Smooth muscle cell (in vitro differentiated cells): ENCODE measurements around the gene EIF4ENIF1. TPM values are rescaled to one million over a fixed set of nuclear protein-coding genes. Genes with fewer than 3 reads are reported as not detected.
A peak's percentile ranks its signal among the peaks of the same experiment; 100 is the strongest.
"Not testable (repeated sequence)": the region's sequence is repeated elsewhere in the genome, so short reads cannot be mapped to it uniquely, and the experiment has no call there.

Source experiments
- DNase-seq: peaks from one replicate; lab custom pipeline; 2025; ENCODE audit not compliant: unreplicated experiment; lab: John Stamatoyannopoulos, UW
- H2AFZ ChIP-seq: fragments of 200-600 bp; sonication (generic); 2 replicates; pipeline ENCODE4 v1.6.0; 2016; ENCODE audit warnings: antibody characterized with exemption, low read depth, mild to moderate bottlenecking
- H3F3A ChIP-seq: fragments of 200-600 bp; sonication (generic); 2 replicates; pipeline ENCODE4 v1.6.0; 2017; ENCODE audit warnings: antibody characterized with exemption, low read depth
- H3K27ac ChIP-seq: fragments of 200-600 bp; sonication (generic); 2 replicates; pipeline ENCODE4 v1.5.1; 2016; ENCODE audit warnings: low read depth, mild to moderate bottlenecking
- H3K27me3 ChIP-seq: fragments of 200-600 bp; sonication (generic); 2 replicates; pipeline ENCODE4 v1.6.1; 2016; ENCODE audit warnings: low read depth, mild to moderate bottlenecking
- H3K36me3 ChIP-seq: fragments of 200-600 bp; sonication (generic); 2 replicates; pipeline ENCODE4 v1.5.1; 2016; ENCODE audit warnings: low read depth
- H3K4me1 ChIP-seq: fragments of 200-600 bp; sonication (generic); 2 replicates; pipeline ENCODE4 v1.5.1; 2016; ENCODE audit warnings: low read depth
- H3K4me2 ChIP-seq: fragments of 200-600 bp; sonication (generic); 2 replicates; pipeline ENCODE4 v1.6.0; 2016; ENCODE audit warnings: mild to moderate bottlenecking
- H3K4me3 ChIP-seq: fragments of 200-600 bp; sonication (generic); 2 replicates; pipeline ENCODE4 v1.5.1; 2016; ENCODE audit warnings: mild to moderate bottlenecking
- H3K79me2 ChIP-seq: fragments of 200-600 bp; sonication (generic); 2 replicates; pipeline ENCODE4 v1.6.0; 2016; ENCODE audit warnings: low read depth, mild to moderate bottlenecking
- H3K9ac ChIP-seq: fragments of 200-600 bp; sonication (generic); 2 replicates; pipeline ENCODE4 v1.6.0; 2016; ENCODE audit warnings: low read depth
- H3K9me3 ChIP-seq: fragments of 200-600 bp; sonication (generic); replicated peaks from 2 replicates; pipeline ENCODE4 v1.5.1; 2016; ENCODE audit warnings: low read depth
- H4K20me1 ChIP-seq: fragments of 200-600 bp; sonication (generic); 2 replicates; pipeline ENCODE4 v1.6.0; 2016; ENCODE audit warnings: low read depth
- CTCF ChIP-seq: fragments of 200-600 bp; sonication (generic); IDR thresholded peaks from 2 replicates; pipeline ENCODE4 v1.5.1; 2017; ENCODE audit warnings: borderline replicate concordance, mild to moderate bottlenecking, antibody characterized with exemption; ENCODE audit not compliant: insufficient read depth, poor library complexity, severe bottlenecking
- WGBS: methylation state at CpG from one replicate; pipeline ENCODE4 v1.1.7; 2016; ENCODE audit warnings: low lambda C conversion rate; 5-methylcytosine and 5-hydroxymethylcytosine counted together
- polyA plus RNA-seq: library from polyadenylated mRNA; unstranded; fragments of >200 nt; fragmentation: Nextera tagmentation; extraction: Ambion mirVana; gene quantifications from 2 replicates; pipeline ENCODE4 v1.2.1, GENCODE V29; 2016
- total RNA-seq: library from RNA; depleted of rRNA; stranded (reverse); fragments of >200 nt; gene quantifications from 2 replicates; pipeline ENCODE4 v1.2.3, GENCODE V29; 2014

EIF4ENIF1 gene
- total and polyA plus RNA-seq, 2 experiments from 2014 or later = 11.6 to 15.5 TPM

DNA sequence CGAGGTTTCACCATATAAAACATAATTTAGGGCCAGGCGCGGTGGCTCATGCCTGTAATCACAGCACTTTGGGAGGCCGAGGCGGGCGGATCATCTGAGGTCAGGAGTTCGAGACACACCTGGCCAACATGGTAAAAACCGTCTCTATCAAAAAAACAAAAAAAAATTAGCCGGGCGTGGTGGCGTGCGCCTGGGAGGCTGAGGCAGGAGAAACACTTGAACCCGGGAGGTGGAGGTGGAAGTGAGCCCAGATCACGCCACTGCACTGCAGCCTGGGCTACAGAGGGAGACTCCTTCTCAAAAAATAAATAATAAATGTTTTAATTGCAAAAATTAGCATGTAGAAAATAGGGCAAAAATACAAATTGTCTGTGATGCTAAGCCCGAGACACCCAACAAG is 5.7 kb upstream of the EIF4ENIF1 start:
- no peak for DNase-seq
- peaks cover 15% of the 10 kb centered on the region for H3F3A ChIP-seq
- no peaks in the 10 kb centered on the region for H4K20me1 ChIP-seq
- peak overlapping the region; percentile 86 for H3K4me2 ChIP-seq
- H2AFZ ChIP-seq = peak overlapping the region; percentile 93
- no peaks in the 10 kb centered on the region for H3K36me3 ChIP-seq
- no peak for TF ChIP-seq CTCF
- peak overlapping the region; percentile 2 for H3K27ac ChIP-seq
- peaks cover 16% of the 10 kb centered on the region for H3K4me1 ChIP-seq
- H3K4me3 ChIP-seq = peak overlapping the region; percentile 70
- no peaks in the 10 kb centered on the region for H3K9me3 ChIP-seq
- no peak overlapping the region for H3K9ac ChIP-seq
- peaks cover 6% of the 10 kb centered on the region for H3K79me2 ChIP-seq
- WGBS = 88% methylated on average over 15 of the region's 15 CpGs
- no peaks in the 10 kb centered on the region for H3K27me3 ChIP-seq

GRCh38 chr22:31493355-31493754 is 3.7 kb upstream of the EIF4ENIF1 start:
- DNase-seq, H4K20me1 ChIP-seq, H3K9ac ChIP-seq, H2AFZ ChIP-seq, H3K9me3 ChIP-seq, H3K4me2 ChIP-seq, H3K27me3 ChIP-seq, H3K36me3 ChIP-seq, H3K27ac ChIP-seq, H3K4me3 ChIP-seq: not testable (repeated sequence)
- Histone ChIP-seq H3K79me2 (peaks cover 14% of the 10 kb centered on the region), H3F3A (peaks cover 15% of the 10 kb centered on the region), H3K4me1 (peaks cover 22% of the 10 kb centered on the region)
- WGBS = 97% methylated on average over 5 of the region's 5 CpGs

GRCh38 chr22:31492151-31492550 is 2.5 kb upstream of the EIF4ENIF1 start:
- H3K9me3 ChIP-seq = no peaks in the 10 kb centered on the region
- no peak for TF ChIP-seq CTCF
- H3K4me3 ChIP-seq = no peak overlapping the region
- DNase-seq = no peak
- WGBS = 86% methylated on average over 3 of the region's 3 CpGs
- H3K79me2 ChIP-seq = peaks cover 22% of the 10 kb centered on the region
- H3F3A ChIP-seq = peaks cover 15% of the 10 kb centered on the region
- H3K27ac ChIP-seq = no peak overlapping the region
- H3K27me3 ChIP-seq = no peaks in the 10 kb centered on the region
- peaks cover 26% of the 10 kb centered on the region for H3K4me1 ChIP-seq
- H3K36me3 ChIP-seq = no peaks in the 10 kb centered on the region
- no peak overlapping the region for H2AFZ ChIP-seq
- H4K20me1 ChIP-seq = no peaks in the 10 kb centered on the region
- no peak overlapping the region for H3K9ac ChIP-seq
- H3K4me2 ChIP-seq = no peak overlapping the region

DNA sequence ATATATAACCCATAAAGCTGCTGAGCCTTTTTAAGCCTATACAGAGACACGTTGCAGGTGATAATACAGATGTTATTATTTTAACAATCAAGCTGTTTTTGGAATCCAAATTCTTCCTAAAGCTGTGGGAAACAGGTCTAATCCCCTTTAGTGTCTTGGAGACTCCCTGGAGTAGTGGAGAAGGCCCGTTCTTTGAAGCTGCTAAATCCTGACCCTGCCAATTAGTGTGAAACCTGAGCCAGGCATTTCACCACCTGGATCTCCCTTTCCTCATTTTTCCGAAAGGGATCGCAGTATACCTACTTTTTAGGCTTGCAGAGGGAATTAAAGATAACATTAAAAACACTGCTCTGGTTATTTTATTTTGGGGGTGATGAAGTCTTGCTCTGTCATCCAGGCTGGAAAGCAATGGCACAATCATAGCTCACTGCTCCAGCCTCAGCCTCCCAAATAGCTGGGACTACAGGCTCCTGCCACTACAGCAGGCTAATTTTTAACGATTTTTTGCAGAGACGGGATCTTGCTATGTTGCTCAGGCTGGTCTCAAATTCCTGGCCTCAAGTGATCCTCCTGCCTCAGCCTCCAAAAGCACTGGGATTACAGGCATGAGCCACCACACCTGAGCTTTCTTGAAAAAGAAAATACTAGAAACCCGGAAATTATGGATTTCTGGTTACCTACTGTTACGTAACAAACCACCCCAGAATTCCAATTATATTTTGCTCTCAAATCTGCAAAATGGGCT is 1.7 kb upstream of the EIF4ENIF1 start:
- peak overlapping the region; percentile 88 for H2AFZ ChIP-seq
- no peaks in the 10 kb centered on the region for H4K20me1 ChIP-seq
- H3K9me3 ChIP-seq = no peaks in the 10 kb centered on the region
- WGBS = 77% methylated on average over 8 of the region's 8 CpGs
- peaks cover 28% of the 10 kb centered on the region for H3K79me2 ChIP-seq
- H3K27me3 ChIP-seq = no peaks in the 10 kb centered on the region
- H3F3A ChIP-seq = peaks cover 15% of the 10 kb centered on the region
- H3K9ac ChIP-seq = no peak overlapping the region
- DNase-seq = no peak
- peaks cover 26% of the 10 kb centered on the region for H3K4me1 ChIP-seq
- H3K27ac ChIP-seq = no peak overlapping the region
- H3K36me3 ChIP-seq = no peaks in the 10 kb centered on the region
- H3K4me3 ChIP-seq = no peak overlapping the region
- no peak for TF ChIP-seq CTCF
- H3K4me2 ChIP-seq = peak overlapping the region; percentile 87
